Measurements from ENCODE around the gene BPI.
"Not testable (repeated sequence)": the region's sequence is repeated elsewhere in the genome, so short reads cannot be mapped to it uniquely, and the experiment has no call there.

The BPI gene

GRCh38 chr20:38339521-38339896 lies 35.6 kb downstream of the BPI start:
- not testable (repeated sequence) for DNase-seq

GRCh38 chr20:38339997-38340396 lies 36.0 kb downstream of the BPI start:
- DNase-seq = no peak

GRCh38 chr20:38340693-38341092 lies 36.7 kb downstream of the BPI start:
- DNase-seq = no peak

GRCh38 chr20:38342216-38342615 lies 38.3 kb downstream of the BPI start:
- DNase-seq = no peak

- DNase-seq = no peak
Measured at GRCh38 chr20:38342713-38343310, 38.9 kb downstream of the BPI start.

GRCh38 chr20:38343311-38344106 lies 39.6 kb downstream of the BPI start:
- no peak for DNase-seq

GRCh38 chr20:38344107-38344701 lies 40.2 kb downstream of the BPI start:
- DNase-seq = no peak

- no peak for DNase-seq
Measured at GRCh38 chr20:38345643-38346042, 41.7 kb downstream of the BPI start.

- DNase-seq = no peak
Measured at GRCh38 chr20:38346247-38346651, 42.3 kb downstream of the BPI start, which contains the start of gene LBP. TSS of gene LBP (plus strand) at chr20:38346482. CDS start at chr20:38346517, 35 bp downstream.

- DNase-seq = no peak
Measured at GRCh38 chr20:38346741-38347140, 42.8 kb downstream of the BPI start.

- DNase-seq = no peak
Measured at GRCh38 chr20:38349856-38350255, 45.9 kb downstream of the BPI start.

GRCh38 chr20:38350879-38351775 lies 47.2 kb downstream of the BPI start:
- no peak for DNase-seq

- DNase-seq = no peak
Measured at GRCh38 chr20:38353316-38353715, 49.4 kb downstream of the BPI start.

- no peak for DNase-seq
Measured at GRCh38 chr20:38354227-38354626, 50.3 kb downstream of the BPI start.

GRCh38 chr20:38355161-38356012 lies 51.4 kb downstream of the BPI start:
- DNase-seq = no peak

- no peak for DNase-seq
Measured at GRCh38 chr20:38357653-38358207, 53.8 kb downstream of the BPI start.

GRCh38 chr20:38358556-38358955 lies 54.6 kb downstream of the BPI start:
- no peak for DNase-seq

- no peak for DNase-seq
Measured at GRCh38 chr20:38363004-38363747, 59.2 kb downstream of the BPI start.

- no peak for DNase-seq
Measured at GRCh38 chr20:38369389-38369788, 65.4 kb downstream of the BPI start.

GRCh38 chr20:38372806-38373205 lies 68.8 kb downstream of the BPI start:
- no peak for DNase-seq

All from CD4-positive, alpha-beta T cell treated with Interleukin-17A for 4 hours (primary cell).